HepG2 (cell line): ENCODE data around the gene SLC5A6. TPM values are rescaled to one million over a fixed set of nuclear protein-coding genes. Genes with fewer than 3 reads are reported as not detected.
A peak's percentile ranks its signal among the peaks of the same experiment; 100 is the strongest.

Experiments used
- ATAC-seq: fragments of 200-7000 bp; cut with Tn5 transposase; 3 replicates; pipeline ENCODE4 v1.9.1; 2020; ENCODE audit warnings: mild to moderate bottlenecking, moderate library complexity
- BruUV-seq: library from RNA; stranded (reverse); fragments of 400-500 nt; replicated peaks from 2 replicates; lab custom pipeline; 2021; lab: Mats Ljungman, UMichigan
- CTCF ChIA-PET: fragments of 300-600 bp; formaldehyde crosslinking; extraction: SDS; loops from one replicate; lab custom pipeline; 2021; ENCODE audit warnings: low total read pairs, inconsistent platforms, low intra/inter-chr PET ratio; lab: Yijun Ruan, JAX
- POLR2A ChIA-PET: fragments of 350-600 bp; sonication (Branson Sonifier 250); formaldehyde crosslinking; loops from one replicate; lab custom pipeline; 2020; ENCODE audit warnings: antibody characterized with exemption, inconsistent platforms; lab: Yijun Ruan, JAX
- DNase-seq: peaks from one replicate; pipeline ENCODE4 v3.0.0-alpha.2; 2015; ENCODE audit warnings: low spot score
- FAIRE-seq: peaks from 3 replicates; lab custom pipeline; 2011; peaks lifted over from hg19 to GRCh38; lab: Jason Lieb, UNC
- H2AFZ ChIP-seq: one replicate; pipeline ENCODE4 v1.6.1; 2011; ENCODE audit warnings: low read length, inconsistent platforms
- H3K27ac ChIP-seq: fragments of 300-600 bp; 3 replicates; pipeline ENCODE4 v1.8.0; 2011; ENCODE audit warnings: mixed run types, mild to moderate bottlenecking, mixed read lengths, low read length, inconsistent platforms; ENCODE audit not compliant: insufficient read depth; ENCODE audit errors: extremely low read length
- H3K27me3 ChIP-seq, 2 experiments: fragments of 200-600 bp in 1 of 2; 2 replicates in 1 of 2; 3 replicates in 1 of 2; pipeline versions ENCODE4 v1.6.0 to v1.8.0; 2011; ENCODE audit warnings: low read length in 2 of 2, mild to moderate bottlenecking in 2 of 2, moderate library complexity in 2 of 2, inconsistent platforms in 1 of 2; ENCODE audit not compliant: insufficient read depth in 2 of 2, control insufficient read depth in 1 of 2
- H3K36me3 ChIP-seq, 2 experiments: fragments of 200-600 bp in 1 of 2; replicated peaks in 1 of 2; 2 replicates in 1 of 2; 3 replicates in 1 of 2; pipeline versions ENCODE4 v1.5.1 to v1.8.0; 2011; ENCODE audit warnings: low read length in 2 of 2, inconsistent platforms in 1 of 2; ENCODE audit not compliant: insufficient read depth in 2 of 2, control insufficient read depth in 1 of 2
- H3K4me1 ChIP-seq: 2 replicates; pipeline ENCODE4 v1.5.1; 2012; ENCODE audit warnings: low read length, inconsistent platforms; ENCODE audit not compliant: insufficient read depth
- H3K4me2 ChIP-seq: 2 replicates; pipeline ENCODE4 v1.6.0; 2011; ENCODE audit warnings: low read depth, low read length, inconsistent platforms
- H3K4me3 ChIP-seq, 3 experiments: fragments of 200-600 bp in 1 of 3; sonication (generic), shearing (Covaris generic) in 1 of 3; replicated peaks in 1 of 3; 2 replicates each; pipeline ENCODE4 v1.5.1; 2011 to 2016; ENCODE audit warnings: low read length in 3 of 3, inconsistent platforms in 2 of 3, low read depth in 2 of 3, mild to moderate bottlenecking in 2 of 3, control low read depth in 1 of 3, mixed read lengths in 1 of 3; ENCODE audit not compliant: insufficient read depth in 1 of 3
- H3K79me2 ChIP-seq: one replicate; pipeline ENCODE4 v1.6.1; 2011; ENCODE audit warnings: low read length, inconsistent platforms; ENCODE audit not compliant: insufficient read depth
- H3K9ac ChIP-seq: 2 replicates; pipeline ENCODE4 v1.6.0; 2011; ENCODE audit warnings: mild to moderate bottlenecking, low read depth, low read length, inconsistent platforms; ENCODE audit not compliant: insufficient read depth
- H3K9me3 ChIP-seq: 2 replicates; pipeline ENCODE4 v1.5.1; 2012; ENCODE audit warnings: mild to moderate bottlenecking, low read length
- H4K20me1 ChIP-seq: 2 replicates; pipeline ENCODE4 v1.6.0; 2011; ENCODE audit warnings: inconsistent platforms, mild to moderate bottlenecking, low read length, moderate library complexity; ENCODE audit not compliant: insufficient read depth
- AGO2 ChIP-seq: fragments of 200-400 bp; formaldehyde crosslinking; optimal IDR thresholded peaks from 2 replicates; pipeline ENCODE3; 2017; ENCODE audit warnings: mild to moderate bottlenecking, low read depth, low read length, moderate library complexity
- HNRNPL ChIP-seq: fragments of 200-400 bp; formaldehyde crosslinking; IDR thresholded peaks from 2 replicates; pipeline ENCODE4 v1.6.1; 2017; ENCODE audit warnings: mild to moderate bottlenecking, low read depth, low read length
- KLF12 ChIP-seq: sonication (generic); formaldehyde crosslinking; IDR thresholded peaks from 2 replicates; pipeline ENCODE4 v1.4.0; 2020; ENCODE audit warnings: missing genetic modification reagents, borderline replicate concordance
- KLF13 ChIP-seq: sonication (generic); formaldehyde crosslinking; IDR thresholded peaks from 2 replicates; pipeline ENCODE4 v1.4.0; 2020; ENCODE audit warnings: mild to moderate bottlenecking, missing genetic modification reagents
- RBFOX2 ChIP-seq: fragments of 200-400 bp; formaldehyde crosslinking; IDR thresholded peaks from 2 replicates; pipeline ENCODE4 v1.6.1; 2017; ENCODE audit warnings: low read depth, mild to moderate bottlenecking, low read length
- RBM22 ChIP-seq: fragments of 200-400 bp; formaldehyde crosslinking; optimal IDR thresholded peaks from 2 replicates; pipeline ENCODE3; 2017; ENCODE audit warnings: mild to moderate bottlenecking, low read length, moderate library complexity
- SALL1 ChIP-seq: sonication (generic); formaldehyde crosslinking; IDR thresholded peaks from 2 replicates; pipeline ENCODE4 v1.8.0; 2022; ENCODE audit warnings: mild to moderate bottlenecking, missing genetic modification reagents
- SIX1 ChIP-seq: sonication (generic); formaldehyde crosslinking; IDR thresholded peaks from 2 replicates; pipeline ENCODE4 v1.4.0; 2020; ENCODE audit warnings: missing genetic modification reagents, borderline replicate concordance
- SYNCRIP ChIP-seq: fragments of 200-400 bp; formaldehyde crosslinking; IDR thresholded peaks from 2 replicates; pipeline ENCODE4 v1.6.1; 2018; ENCODE audit warnings: mild to moderate bottlenecking, low read depth, low read length; ENCODE audit not compliant: insufficient read depth
- ZNF264 ChIP-seq: sonication (generic); formaldehyde crosslinking; IDR thresholded peaks from 2 replicates; pipeline ENCODE4 v1.4.0; 2020; ENCODE audit warnings: missing genetic modification reagents
- ZNF672 ChIP-seq: sonication (generic); formaldehyde crosslinking; IDR thresholded peaks from 2 replicates; pipeline ENCODE4 v1.8.1; 2022; ENCODE audit warnings: missing genetic modification reagents
- WGBS: methylation state at CpG from one replicate; pipeline ENCODE4 v1.1.6; 2017; ENCODE audit warnings: low lambda C conversion rate; 5-methylcytosine and 5-hydroxymethylcytosine counted together
- in situ Hi-C: cut with HindIII; loops from 2 replicates; pipeline ENCODE4 v1.10.0; 2017; ENCODE audit warnings: low pct_unique_long_range_greater_than_20kb; ENCODE audit not compliant: extremely low pct_ligation_motif_present
- intact Hi-C: fragments of 100-400 bp; cut with micrococcal nuclease; formaldehyde crosslinking; loops from one replicate; pipeline ENCODE4 v1.10.0; 2022; ENCODE audit not compliant: unreplicated experiment
- polyA plus RNA-seq, 8 experiments: library from polyadenylated mRNA; depleted of rRNA in 3 of 8; stranded (reverse) in 7 of 8; unstranded in 1 of 8; fragments of >200 nt; fragmentation: Illumina TruSeq in 4 of 8; extraction: Trizol in 4 of 8; gene quantifications; 2 replicates each; pipeline versions ENCODE4 v1.2.1 to v1.2.3, GENCODE V29; 2011 to 2016; ENCODE audit warnings: low read depth in 4 of 8, missing spikeins in 1 of 8, mixed read lengths in 1 of 8; ENCODE audit not compliant: insufficient read depth in 1 of 8
- total RNA-seq, 5 experiments: library from RNA; depleted of rRNA; stranded (reverse); fragments of >200 nt; fragmentation: Illumina TruSeq; extraction: Trizol; gene quantifications; 2 replicates each; pipeline ENCODE4 v1.2.3, GENCODE V29; 2016; ENCODE audit warnings: low read depth in 1 of 5
- TF ChIP-seq, protein P1 (sequence below): sonication (generic); formaldehyde crosslinking; IDR thresholded peaks from 2 replicates; pipeline ENCODE4 v1.4.0; 2020; ENCODE audit warnings: missing genetic modification reagents, mild to moderate bottlenecking, borderline replicate concordance
- TF ChIP-seq, protein P2 (sequence below): sonication (generic); formaldehyde crosslinking; IDR thresholded peaks from 2 replicates; pipeline ENCODE4 v1.4.0; 2020; ENCODE audit warnings: mild to moderate bottlenecking, missing genetic modification reagents

SLC5A6 gene
- total and polyA plus RNA-seq, 2 of the 13 experiments (the other 11 are each of a cell fraction or from before 2014, with no cell fraction given), result 135 to 417 TPM

DNA sequence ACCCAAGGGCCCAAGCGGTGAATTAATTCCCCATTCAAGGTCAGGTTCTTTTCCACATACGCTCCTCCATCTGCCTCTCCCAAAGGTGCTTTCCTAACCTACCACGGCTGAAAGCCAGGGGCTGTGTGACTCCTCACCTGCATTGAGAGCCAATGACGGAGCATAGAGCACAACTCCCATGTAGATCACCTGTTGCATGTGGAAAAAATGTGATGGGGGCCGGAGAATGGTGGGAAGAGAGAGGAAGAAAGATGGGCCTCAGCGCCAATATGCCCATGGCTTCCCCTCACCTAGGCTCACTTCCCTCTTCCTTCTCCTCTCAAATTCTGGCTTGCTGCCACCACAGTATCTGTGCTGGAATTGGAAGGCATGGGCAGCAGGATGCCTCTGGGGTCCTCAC is 5.7 kb downstream of the SLC5A6 start:
- CTCF ChIA-PET, result no interaction called here
- POLR2A ChIA-PET, result no interaction called here
- in situ Hi-C loops, result no loop called here
- 98% methylated on average over 6 of the region's 6 CpGs for WGBS
- Histone ChIP-seq H3K9me3 (no peaks in the 10 kb centered on the region), H3K4me2 (no peak overlapping the region), H2AFZ (no peak overlapping the region), H3K9ac (no peak overlapping the region), H4K20me1 (no peaks in the 10 kb centered on the region), H3K27ac (no peak overlapping the region), H3K36me3 (peaks cover 57 to 83% of the 10 kb centered on the region in 2 experiments), H3K4me3 (no peak overlapping the region), H3K27me3 (no peaks in the 10 kb centered on the region; a peak in 1 of 5 replicates), H3K79me2 (peaks cover 29% of the 10 kb centered on the region), H3K4me1 (peaks cover 50% of the 10 kb centered on the region)
- ATAC-seq (no peak), DNase-seq (no peak), FAIRE-seq (no peak)
- no peak for TF ChIP-seq ZNF264 (CRISPR knock-in tag)
- TF ChIP-seq RBM22, result peak; percentile 20
- intact Hi-C loops, result no loop called here
- no TSS peak for BruUV-seq

DNA sequence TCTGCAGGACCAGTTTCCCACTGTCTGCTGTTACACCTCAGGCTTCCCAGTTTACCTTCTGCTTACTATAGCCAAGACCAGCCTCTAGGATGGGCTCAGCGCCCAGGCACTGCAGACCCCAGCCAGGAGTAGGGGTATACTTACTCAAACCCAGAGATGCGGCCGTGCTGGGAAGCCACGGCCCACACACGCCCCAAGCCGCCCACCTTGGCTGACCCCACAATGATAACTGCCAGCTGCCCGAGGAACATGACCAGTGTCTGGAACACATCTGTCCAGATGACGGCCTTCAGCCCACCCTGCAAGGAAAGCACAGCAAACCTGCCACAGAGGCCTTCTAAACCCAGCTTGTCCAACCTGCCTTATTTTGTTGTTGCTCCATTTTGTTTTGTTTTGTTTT is 6.9 kb downstream of the SLC5A6 start:
- no peaks in the 10 kb centered on the region for H3K9me3 ChIP-seq
- in situ Hi-C loops, result no loop called here
- TF ChIP-seq HNRNPL (no peak), SYNCRIP (no peak), ZNF672 (no peak), RBFOX2 (0 out of 2 replicates have a peak, but pooled peaks have one; percentile 19), SALL1 (no peak), AGO2 (peak; percentile 42), KLF12 (CRISPR knock-in tag) (no peak), KLF13 (CRISPR knock-in tag) (no peak), SIX1 (no peak)
- TF ChIP-seq, protein P1, sequence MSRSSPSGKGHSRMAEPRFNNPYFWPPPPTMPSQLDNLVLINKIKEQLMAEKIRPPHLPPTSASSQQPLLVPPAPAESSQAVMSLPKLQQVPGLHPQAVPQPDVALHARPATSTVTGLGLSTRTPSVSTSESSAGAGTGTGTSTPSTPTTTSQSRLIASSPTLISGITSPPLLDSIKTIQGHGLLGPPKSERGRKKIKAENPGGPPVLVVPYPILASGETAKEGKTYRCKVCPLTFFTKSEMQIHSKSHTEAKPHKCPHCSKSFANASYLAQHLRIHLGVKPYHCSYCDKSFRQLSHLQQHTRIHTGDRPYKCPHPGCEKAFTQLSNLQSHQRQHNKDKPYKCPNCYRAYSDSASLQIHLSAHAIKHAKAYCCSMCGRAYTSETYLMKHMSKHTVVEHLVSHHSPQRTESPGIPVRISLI (CRISPR knock-in tag), result no peak
- TF ChIP-seq, protein P2, sequence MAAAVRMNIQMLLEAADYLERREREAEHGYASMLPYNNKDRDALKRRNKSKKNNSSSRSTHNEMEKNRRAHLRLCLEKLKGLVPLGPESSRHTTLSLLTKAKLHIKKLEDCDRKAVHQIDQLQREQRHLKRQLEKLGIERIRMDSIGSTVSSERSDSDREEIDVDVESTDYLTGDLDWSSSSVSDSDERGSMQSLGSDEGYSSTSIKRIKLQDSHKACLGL, result no peak
- TF ChIP-seq, all 625 proteins: peak for 2
- ATAC-seq (no peak), FAIRE-seq (no peak), DNase-seq (no peak)
- ChIA-PET POLR2A (no interaction called here), CTCF (no interaction called here)
- Histone ChIP-seq H4K20me1 (no peaks in the 10 kb centered on the region), H3K4me3 (no peak overlapping the region), H3K4me1 (peaks cover 39% of the 10 kb centered on the region), H2AFZ (no peak overlapping the region), H3K27me3 (no peaks in the 10 kb centered on the region), H3K4me2 (no peak overlapping the region), H3K79me2 (peaks cover 24% of the 10 kb centered on the region), H3K36me3 (peaks cover 61 to 89% of the 10 kb centered on the region in 2 experiments), H3K9ac (no peak overlapping the region), H3K27ac (no peak overlapping the region)
- intact Hi-C loops, result no loop called here
- BruUV-seq, result no TSS peak
- WGBS, result 96% methylated on average over 8 of the region's 8 CpGs
